Measurements from ENCODE around the gene PKNOX2.

GRCh38 chr11:125357551-125357950, 193.0 kb downstream of the PKNOX2 start:
- TF ChIP-seq POLR2A (IDR thresholded peaks at IDR 0.05), result no peak
- TF ChIP-seq CTCF (IDR thresholded peaks at IDR 0.05), result no peak

Measured in lower leg skin (tissue), 3 donors.